ENCODE data around the gene MAN2B2. TPM values are rescaled to one million over a fixed set of nuclear protein-coding genes. Genes with fewer than 3 reads are reported as not detected.
"Not testable (repeated sequence)": the region's sequence is repeated elsewhere in the genome, so short reads cannot be mapped to it uniquely, and the experiment has no call there.

The MAN2B2 gene
- total RNA-seq, 2 donors from 2014 or later, result 30.7 to 31.1 TPM

GRCh38 chr4:6671648-6672047, 96.7 kb downstream of the MAN2B2 start:
- Histone ChIP-seq H3K4me1 (peaks cover 8% of the 10 kb centered on the region), H3K27me3 (no peaks in the 10 kb centered on the region), H3K9me3 (no peaks in the 10 kb centered on the region), H3K4me3 (no peak overlapping the region), H3K9ac (ENCODE audit: low read depth in 2 of 2, low read length in 2 of 2) (no peak overlapping the region), H3K27ac (no peak overlapping the region), H3K36me3 (no peaks in the 10 kb centered on the region)
- TF ChIP-seq, protein P1, sequence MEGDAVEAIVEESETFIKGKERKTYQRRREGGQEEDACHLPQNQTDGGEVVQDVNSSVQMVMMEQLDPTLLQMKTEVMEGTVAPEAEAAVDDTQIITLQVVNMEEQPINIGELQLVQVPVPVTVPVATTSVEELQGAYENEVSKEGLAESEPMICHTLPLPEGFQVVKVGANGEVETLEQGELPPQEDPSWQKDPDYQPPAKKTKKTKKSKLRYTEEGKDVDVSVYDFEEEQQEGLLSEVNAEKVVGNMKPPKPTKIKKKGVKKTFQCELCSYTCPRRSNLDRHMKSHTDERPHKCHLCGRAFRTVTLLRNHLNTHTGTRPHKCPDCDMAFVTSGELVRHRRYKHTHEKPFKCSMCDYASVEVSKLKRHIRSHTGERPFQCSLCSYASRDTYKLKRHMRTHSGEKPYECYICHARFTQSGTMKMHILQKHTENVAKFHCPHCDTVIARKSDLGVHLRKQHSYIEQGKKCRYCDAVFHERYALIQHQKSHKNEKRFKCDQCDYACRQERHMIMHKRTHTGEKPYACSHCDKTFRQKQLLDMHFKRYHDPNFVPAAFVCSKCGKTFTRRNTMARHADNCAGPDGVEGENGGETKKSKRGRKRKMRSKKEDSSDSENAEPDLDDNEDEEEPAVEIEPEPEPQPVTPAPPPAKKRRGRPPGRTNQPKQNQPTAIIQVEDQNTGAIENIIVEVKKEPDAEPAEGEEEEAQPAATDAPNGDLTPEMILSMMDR (IDR thresholded peaks at IDR 0.05), result no peak
- no peak for DNase-seq
- intact Hi-C loops (cut with DNase I), result no loop called here

DNA sequence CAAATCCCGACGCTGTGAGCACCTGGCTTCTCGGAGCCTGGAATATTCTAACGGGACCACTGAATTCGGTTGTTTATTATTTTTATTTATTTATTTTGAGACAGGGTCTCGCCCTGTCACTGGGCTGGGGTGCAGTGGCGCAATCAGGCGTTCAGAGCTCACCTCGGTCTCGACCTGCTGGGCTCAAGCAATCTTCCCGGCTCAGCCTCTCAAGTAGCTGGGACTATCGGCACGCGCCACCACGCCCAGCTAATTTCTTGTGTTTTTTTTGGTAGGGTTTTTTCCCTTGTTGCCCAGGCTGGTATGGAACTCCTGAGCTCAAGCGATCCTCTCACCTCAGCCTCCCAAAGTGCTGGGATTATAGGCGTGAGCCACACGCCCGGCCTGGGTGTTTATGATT, 97.1 kb downstream of the MAN2B2 start:
- Histone ChIP-seq H3K4me3 (no peak overlapping the region), H3K9me3 (no peaks in the 10 kb centered on the region), H3K27ac (no peak overlapping the region), H3K36me3 (no peaks in the 10 kb centered on the region), H3K27me3 (no peaks in the 10 kb centered on the region), H3K4me1 (peaks cover 8% of the 10 kb centered on the region), H3K9ac (ENCODE audit: low read depth in 2 of 2, low read length in 2 of 2) (no peak overlapping the region)
- TF ChIP-seq, protein P1 (IDR thresholded peaks at IDR 0.05), result no peak
- intact Hi-C loops (cut with DNase I), result no loop called here
- no peak for DNase-seq

DNA sequence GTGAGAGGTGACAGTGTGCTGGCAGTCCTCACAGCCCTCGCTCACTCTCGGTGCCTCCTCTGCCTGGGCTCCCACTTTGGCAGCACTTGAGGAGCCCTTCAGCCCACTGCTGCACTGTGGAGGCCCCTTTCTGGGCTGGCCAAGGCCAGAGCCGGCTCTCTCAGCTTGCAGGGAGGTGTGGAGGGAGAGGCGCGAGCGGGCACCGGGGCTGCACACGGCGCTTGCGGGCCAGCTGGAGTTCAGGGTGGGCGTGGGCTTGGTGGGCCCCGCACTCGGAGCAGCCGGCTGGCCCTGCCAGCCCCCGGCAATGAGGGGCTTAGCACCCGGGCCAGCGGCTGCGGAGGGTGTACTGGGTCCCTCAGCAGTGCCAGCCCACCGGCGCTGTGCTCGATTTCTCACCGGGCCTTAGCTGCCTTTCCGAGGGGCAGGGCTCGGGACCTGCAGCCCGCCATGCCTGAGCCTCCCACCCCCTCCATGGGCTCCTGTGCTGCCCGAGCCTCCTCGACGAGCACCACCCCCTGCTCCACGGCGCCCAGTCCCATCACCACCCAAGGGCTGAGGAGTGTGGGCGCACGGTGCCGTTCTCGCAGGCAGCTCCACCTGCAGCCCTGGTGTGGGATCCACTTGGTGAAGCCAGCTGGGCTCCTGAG, 97.7 kb downstream of the MAN2B2 start:
- H3K4me1 ChIP-seq; H3K27me3 ChIP-seq; H3K9ac ChIP-seq (ENCODE audit: low read depth in 2 of 2, low read length in 2 of 2); H3K9me3 ChIP-seq; H3K36me3 ChIP-seq; intact Hi-C loops (cut with DNase I); H3K4me3 ChIP-seq; H3K27ac ChIP-seq; DNase-seq: not testable (repeated sequence)

Other genes starting within 250 kb of the MAN2B2 start
- under 1 TPM; 0.05 to 0.35 TPM for gene PPP2R2C, start 102.6 kb upstream of the MAN2B2 start, total RNA-seq
- 100 to 1,000 TPM; 214 to 274 TPM for gene MRFAP1, start 65.5 kb downstream of the MAN2B2 start, total RNA-seq
- gene S100P, start 118.7 kb downstream of the MAN2B2 start, total RNA-seq, result 100 to 1,000 TPM; 137 to 547 TPM
- 10 to 100 TPM; 33.6 to 37.4 TPM for gene MRFAP1L1, start 134.7 kb downstream of the MAN2B2 start, total RNA-seq
- 10 to 100 TPM; 14.4 to 16.4 TPM for gene BLOC1S4, start 141.0 kb downstream of the MAN2B2 start, total RNA-seq
- gene KIAA0232, start 207.5 kb downstream of the MAN2B2 start, total RNA-seq, result 10 to 100 TPM; 20.8 to 32.8 TPM